Kidney epithelial cell (primary cell): ENCODE results near the gene ITGB6. TPM values are rescaled to one million over a fixed set of nuclear protein-coding genes. Genes with fewer than 3 reads are reported as not detected.
A peak's percentile ranks its signal among the peaks of the same experiment; 100 is the strongest.

ENCODE experiments used
- DNase-seq: peaks from one replicate; pipeline ENCODE4 v3.0.0-alpha.2; 2010; ENCODE audit warnings: low read depth
- H3K27me3 ChIP-seq: 2 replicates; pipeline ENCODE4 v1.6.0; 2011; ENCODE audit warnings: low read length; ENCODE audit not compliant: control insufficient read depth, insufficient read depth
- H3K36me3 ChIP-seq: 2 replicates; pipeline ENCODE4 v1.5.1; 2011; ENCODE audit warnings: low read length; ENCODE audit not compliant: control insufficient read depth, insufficient read depth
- H3K4me3 ChIP-seq: 2 replicates; pipeline ENCODE4 v1.5.1; 2011; ENCODE audit warnings: low read depth, mild to moderate bottlenecking, control low read depth, low read length
- total RNA-seq: library from RNA; depleted of rRNA; stranded (reverse); fragments of >200 nt; gene quantifications from 2 replicates; pipeline ENCODE4 v1.2.3, GENCODE V29; 2015
- TF ChIP-seq, protein P1 (sequence below): IDR thresholded peaks from 2 replicates; pipeline ENCODE4 v1.5.1; 2011; ENCODE audit warnings: mild to moderate bottlenecking, moderate library complexity, low read length, control low read depth, inconsistent platforms; ENCODE audit not compliant: insufficient read depth, poor library complexity, severe bottlenecking

ITGB6 gene
- total RNA-seq, 1 donor from 2014 or later = 68.5 TPM

DNA sequence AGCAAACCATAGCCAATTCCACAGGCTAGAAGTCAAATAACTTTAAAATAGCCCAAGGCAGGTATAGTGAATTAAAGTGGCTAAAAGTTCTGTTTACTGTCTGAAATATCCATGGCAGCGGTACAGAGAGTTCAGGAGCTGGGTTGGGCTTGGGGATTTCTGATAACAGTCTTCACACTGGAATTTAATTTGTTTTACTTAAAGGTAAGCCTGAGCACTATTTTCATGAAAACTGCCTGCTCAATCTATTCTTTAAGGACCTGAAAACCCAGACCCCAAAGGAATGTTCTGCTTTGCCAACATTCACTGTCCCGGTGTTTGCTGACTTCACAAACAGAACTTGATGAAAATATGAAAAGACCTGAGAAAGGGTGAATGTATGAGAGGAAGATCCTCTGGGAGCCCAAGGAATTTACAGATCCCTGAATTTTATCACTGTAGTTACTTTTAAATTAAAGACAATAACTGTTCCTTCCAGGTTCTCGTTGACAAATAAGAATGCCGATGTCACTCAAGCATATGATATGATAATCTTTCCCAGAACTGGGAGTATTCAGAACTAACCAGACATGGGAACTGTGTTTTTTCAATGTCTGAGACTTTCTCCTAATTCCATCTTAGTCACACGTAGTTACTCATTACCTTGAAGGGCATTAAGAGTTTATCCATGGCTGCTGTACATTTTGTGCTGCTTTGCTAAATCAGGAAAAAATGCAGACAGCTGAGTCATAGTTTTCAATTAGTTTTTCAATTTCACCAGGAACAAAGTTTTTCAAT is 28.3 kb upstream of the ITGB6 start:
- TF ChIP-seq, protein P1, sequence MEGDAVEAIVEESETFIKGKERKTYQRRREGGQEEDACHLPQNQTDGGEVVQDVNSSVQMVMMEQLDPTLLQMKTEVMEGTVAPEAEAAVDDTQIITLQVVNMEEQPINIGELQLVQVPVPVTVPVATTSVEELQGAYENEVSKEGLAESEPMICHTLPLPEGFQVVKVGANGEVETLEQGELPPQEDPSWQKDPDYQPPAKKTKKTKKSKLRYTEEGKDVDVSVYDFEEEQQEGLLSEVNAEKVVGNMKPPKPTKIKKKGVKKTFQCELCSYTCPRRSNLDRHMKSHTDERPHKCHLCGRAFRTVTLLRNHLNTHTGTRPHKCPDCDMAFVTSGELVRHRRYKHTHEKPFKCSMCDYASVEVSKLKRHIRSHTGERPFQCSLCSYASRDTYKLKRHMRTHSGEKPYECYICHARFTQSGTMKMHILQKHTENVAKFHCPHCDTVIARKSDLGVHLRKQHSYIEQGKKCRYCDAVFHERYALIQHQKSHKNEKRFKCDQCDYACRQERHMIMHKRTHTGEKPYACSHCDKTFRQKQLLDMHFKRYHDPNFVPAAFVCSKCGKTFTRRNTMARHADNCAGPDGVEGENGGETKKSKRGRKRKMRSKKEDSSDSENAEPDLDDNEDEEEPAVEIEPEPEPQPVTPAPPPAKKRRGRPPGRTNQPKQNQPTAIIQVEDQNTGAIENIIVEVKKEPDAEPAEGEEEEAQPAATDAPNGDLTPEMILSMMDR = no peak
- Histone ChIP-seq H3K4me3 (no peak overlapping the region), H3K36me3 (no peaks in the 10 kb centered on the region), H3K27me3 (no peaks in the 10 kb centered on the region)
- DNase-seq = peak; percentile 94

DNA sequence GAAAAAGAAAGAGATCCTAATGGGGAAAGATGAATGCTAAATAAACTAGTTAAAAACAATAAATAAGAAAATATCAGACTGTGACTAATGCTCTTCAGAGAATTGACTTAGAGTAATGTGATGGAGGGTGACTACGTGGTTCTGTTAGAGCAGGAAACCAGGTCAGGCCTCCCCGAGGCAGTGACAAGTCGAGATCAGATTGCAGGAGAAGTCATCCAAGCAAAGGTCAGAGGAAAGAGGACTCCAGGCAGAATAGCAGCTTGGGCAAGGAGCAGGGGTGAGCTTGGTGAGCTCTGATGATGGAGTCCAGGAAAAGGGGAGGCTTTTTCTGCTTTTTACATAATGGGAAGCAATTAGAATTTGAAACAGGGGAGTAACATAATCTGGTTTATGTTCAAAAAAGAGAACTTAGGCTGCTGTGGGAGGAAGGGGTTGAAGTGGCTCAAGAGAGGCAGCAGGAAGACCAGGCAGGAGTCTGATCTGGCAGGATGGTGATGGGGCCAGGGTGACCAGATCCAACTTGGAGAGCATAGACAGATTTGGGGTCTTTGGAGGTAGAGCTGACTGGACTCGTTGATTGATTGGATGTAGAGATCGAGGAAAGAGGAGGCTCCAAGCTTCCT is 27.3 kb upstream of the ITGB6 start:
- no peaks in the 10 kb centered on the region for H3K27me3 ChIP-seq
- DNase-seq = no peak
- TF ChIP-seq, protein P1 = no peak
- no peak overlapping the region for H3K4me3 ChIP-seq
- no peaks in the 10 kb centered on the region for H3K36me3 ChIP-seq

DNA sequence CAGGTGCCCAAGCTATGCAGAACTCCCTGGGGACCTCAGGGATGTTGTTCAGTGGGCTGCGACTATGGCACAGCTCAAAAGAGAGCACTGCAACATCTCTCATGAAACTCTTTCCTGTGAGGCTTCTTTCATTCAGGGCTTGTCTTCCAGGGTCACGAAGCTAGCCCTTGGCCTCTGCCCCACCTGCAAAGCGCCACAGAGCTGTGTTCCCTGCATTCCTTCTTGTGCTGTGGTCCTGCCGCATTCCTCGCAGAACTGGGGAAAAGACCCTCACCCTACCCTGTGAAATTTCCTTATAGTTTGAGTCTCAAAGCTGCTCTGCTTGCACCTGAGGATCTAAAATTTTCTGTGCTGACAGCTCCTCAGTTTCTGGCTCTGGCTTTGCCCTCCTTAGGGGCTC is 26.3 kb upstream of the ITGB6 start:
- Histone ChIP-seq H3K36me3 (no peaks in the 10 kb centered on the region), H3K27me3 (no peaks in the 10 kb centered on the region), H3K4me3 (no peak overlapping the region)
- no peak for DNase-seq
- TF ChIP-seq, protein P1 = no peak

DNA sequence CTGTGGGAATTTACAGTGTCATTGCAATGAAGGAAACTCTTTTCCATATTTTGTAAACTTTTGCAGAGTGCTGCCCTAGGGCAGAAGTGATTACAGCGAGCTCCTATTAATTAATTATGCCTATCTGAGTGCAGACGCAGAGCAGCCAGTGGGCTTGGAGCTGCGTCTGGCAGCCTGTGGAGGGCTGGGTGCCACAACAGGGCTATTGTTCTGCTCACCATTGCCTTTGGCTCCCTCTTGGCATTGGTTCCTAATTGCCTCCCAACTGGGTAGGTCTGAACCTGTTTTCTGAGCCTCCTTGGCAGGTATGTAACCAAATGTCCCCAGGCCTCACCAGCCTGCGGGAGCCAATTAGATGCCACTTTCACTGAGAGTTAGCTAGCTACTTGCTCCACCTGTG is 25.6 kb upstream of the ITGB6 start:
- Histone ChIP-seq H3K27me3 (no peaks in the 10 kb centered on the region), H3K4me3 (no peak overlapping the region), H3K36me3 (no peaks in the 10 kb centered on the region)
- DNase-seq = no peak
- TF ChIP-seq, protein P1 = no peak

DNA sequence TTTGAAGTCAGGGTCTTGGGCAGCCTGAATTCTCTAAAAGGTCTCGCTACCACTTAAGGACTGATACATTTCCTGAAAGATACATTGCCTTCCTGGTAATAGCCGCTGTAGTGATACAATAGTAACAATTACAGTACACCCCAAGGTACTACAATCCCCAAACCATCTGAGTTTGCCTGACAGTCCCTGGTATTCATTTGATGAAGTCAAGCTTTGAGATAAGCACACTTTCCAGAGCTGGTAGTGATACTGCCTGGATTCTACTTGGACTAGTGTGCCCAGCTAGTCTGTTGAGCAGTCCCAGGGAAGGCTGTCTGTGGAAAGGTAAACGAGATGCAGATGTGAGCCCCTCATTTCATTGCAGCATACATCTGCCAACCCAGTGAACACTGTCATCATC is 24.4 kb upstream of the ITGB6 start:
- no peak for DNase-seq
- H3K36me3 ChIP-seq = no peaks in the 10 kb centered on the region
- H3K27me3 ChIP-seq = no peaks in the 10 kb centered on the region
- H3K4me3 ChIP-seq = no peak overlapping the region
- TF ChIP-seq, protein P1 = no peak
